ENCODE data around the gene CFAP299.
A peak's percentile ranks its signal among the peaks of the same experiment; 100 is the strongest.

Gene CFAP299

DNA sequence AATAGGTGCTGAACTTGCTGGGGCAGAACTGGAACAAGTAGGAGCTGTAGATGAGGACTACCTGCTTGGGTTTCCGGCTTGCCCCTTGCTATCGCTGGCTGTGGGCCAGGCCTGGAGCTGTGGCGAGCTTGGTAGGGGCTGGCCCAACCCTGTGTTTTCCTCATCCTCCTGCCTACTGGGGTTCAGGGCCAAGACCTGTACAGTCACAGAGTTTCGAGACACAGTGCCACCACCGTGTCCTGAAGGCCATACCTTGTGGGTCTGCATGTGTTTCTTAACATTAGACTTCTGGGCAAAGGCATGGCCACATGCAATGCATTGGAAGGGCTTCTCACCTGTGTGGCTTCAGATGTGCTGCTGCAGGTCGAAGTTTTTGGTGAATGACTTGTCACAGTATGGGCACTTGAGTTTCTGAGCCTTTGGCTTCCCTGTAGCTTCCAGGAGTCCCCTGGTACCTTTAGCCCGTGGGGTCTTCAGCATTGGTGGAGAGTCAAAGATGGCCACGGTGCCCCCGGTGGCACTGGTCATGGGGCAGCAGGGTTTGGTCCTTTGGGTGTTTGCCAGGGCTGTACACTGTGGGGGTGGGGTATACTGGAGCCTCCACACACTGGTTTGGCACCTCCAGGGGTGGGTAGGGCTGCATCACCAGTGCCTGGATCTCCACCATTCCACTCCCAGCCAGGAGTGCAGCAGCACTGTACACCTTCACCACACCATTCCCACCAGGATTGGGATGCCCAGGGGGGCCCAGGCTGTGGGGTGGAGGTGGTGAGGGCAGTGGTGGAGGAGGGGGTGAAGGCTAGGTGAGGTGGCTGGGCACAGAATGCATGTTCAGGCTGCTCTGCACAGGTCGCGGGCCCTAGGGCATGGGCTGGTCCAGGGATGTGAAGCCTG, 52.1 kb downstream of the CFAP299 start:
- no peak for FAIRE-seq
- no peak for DNase-seq (ENCODE audit: insufficient read length, low spot score)
- TF ChIP-seq POLR2A (IDR thresholded peaks at IDR 0.05; ENCODE audit: low read depth, low read length): no peak

DNA sequence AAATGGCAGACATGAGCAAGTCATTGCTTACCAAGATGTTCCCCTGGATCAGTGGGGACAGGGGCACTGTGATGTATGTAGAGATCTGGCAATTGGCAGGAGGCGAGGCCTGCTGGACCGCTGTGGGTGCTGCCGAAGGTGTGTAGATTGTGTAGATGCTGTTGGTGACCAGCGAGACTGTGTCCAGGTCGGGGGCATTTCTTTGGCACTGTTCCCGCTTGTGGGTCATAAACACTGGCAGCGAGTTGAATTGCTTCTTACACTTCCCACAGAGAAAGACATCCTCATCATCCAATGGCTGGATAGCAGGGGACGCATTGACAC, 52.7 kb downstream of the CFAP299 start:
- FAIRE-seq: no peak

DNA sequence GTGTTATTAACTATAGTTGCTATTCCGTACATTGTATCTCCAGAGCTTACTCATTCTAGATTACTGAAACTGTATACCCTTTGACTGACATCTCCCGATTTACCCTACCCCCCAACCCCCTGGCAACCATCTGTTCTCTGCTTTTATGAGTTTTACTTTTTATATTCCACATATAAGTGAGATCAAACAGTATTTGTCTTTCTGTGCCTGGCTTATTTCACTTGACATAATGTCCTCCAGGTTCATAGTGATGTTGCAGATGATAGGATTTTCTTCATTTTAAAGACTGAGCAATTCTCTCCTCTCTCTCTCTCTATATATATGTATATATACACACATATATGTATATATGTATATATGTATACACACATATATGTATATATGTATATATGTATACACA, 54.6 kb downstream of the CFAP299 start:
- DNase-seq (ENCODE audit: insufficient read length, low spot score) (no peak), FAIRE-seq (no peak)
- no peak for TF ChIP-seq POLR2A (IDR thresholded peaks at IDR 0.05; ENCODE audit: low read depth, low read length)

More for the DNA sequence above, 52.7 kb downstream of the CFAP299 start:
- DNase-seq (ENCODE audit: insufficient read length, low spot score): no peak
- TF ChIP-seq POLR2A (IDR thresholded peaks at IDR 0.05; ENCODE audit: low read depth, low read length): no peak

DNA sequence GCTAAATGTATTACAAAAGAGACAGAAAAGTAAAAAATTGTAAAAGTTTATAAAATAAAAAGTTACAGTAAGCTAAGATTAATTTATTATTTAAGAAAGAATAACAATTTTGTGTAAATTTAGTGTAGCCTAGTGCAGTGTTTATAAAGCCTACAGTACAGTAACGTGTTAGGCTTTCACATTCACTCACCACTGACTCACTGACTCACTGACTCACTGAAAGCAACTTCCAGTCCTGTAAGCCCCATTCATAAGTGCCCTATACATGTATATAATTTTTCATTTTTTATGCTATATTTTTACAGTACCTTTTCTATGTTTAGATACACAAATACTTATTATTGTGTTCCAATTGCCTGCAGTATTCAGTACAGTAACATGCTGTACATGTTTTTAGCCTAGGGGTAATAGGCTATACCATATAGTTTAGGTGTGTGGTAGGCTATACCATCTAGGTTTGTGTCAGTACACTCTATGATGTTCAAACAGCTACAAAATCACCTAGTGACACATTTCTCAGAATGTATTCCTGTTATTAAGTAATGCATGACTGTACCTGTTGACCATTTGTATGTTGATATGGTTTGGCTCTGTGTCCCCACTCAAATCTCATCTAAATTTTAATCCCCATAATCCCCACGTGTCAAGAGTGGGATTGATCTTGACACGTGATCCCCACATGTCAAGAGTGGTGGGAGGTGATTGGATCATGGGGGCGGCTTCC, 57.9 kb downstream of the CFAP299 start:
- DNase-seq (ENCODE audit: insufficient read length, low spot score) (no peak), FAIRE-seq (peak; percentile 71)
- no peak for TF ChIP-seq POLR2A (IDR thresholded peaks at IDR 0.05; ENCODE audit: low read depth, low read length)

DNA sequence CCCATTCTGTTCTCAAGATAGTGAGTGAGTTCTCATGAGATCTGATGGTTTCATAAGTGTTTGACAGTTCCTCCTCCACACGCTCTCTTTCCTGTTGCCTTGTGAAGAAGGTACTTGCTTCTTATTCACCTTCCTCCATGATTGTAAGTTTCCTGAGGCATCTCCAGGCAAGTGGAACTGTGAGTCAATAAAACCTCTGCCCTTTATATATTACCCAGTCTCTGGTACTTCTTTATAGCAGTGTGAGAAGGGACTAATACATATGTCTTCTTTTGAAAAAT, 58.4 kb downstream of the CFAP299 start:
- TF ChIP-seq POLR2A (IDR thresholded peaks at IDR 0.05; ENCODE audit: low read depth, low read length): no peak
- FAIRE-seq: no peak
- DNase-seq (ENCODE audit: insufficient read length, low spot score): no peak

DNA sequence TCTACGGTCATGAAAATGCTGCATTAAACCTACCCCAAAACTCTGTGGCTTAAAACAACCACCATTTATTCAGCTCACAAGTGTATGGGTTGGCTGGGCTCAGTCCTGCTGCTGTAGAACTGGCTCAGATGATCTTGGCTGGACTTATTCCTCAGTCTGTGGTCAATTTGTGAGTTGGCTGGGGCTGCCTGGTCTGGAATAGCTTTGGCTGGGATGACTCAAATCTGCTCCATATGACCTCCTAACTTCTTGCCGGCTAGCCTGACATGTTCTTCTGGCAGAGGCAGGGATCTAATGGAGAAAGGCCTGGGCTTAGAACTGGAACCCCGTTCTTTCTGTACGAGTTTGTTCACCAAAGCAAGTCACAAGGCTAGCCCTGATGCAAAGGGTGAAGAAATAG, 71.7 kb downstream of the CFAP299 start:
- peak; percentile 74 for FAIRE-seq
- no peak for DNase-seq (ENCODE audit: insufficient read length, low spot score)
- no peak for TF ChIP-seq POLR2A (IDR thresholded peaks at IDR 0.05; ENCODE audit: low read depth, low read length)

DNA sequence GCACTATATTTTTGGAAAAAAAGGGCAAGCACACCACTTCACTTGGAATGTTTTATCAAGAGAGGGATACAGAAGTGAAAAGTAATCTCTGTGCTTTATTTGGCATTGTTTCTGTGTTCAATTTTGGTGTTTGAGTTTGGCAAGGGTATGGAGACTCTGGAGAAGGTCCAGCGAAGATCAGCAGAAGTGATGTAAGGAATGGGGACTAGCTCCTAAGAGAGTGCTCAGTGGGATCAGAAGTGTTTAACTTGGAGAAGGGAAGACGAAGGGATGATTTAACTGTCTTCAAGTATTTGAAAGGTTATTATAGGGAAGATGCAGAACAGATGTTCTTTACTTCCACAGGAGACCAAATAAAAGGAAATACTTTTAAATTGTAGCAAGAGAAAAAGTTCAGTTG, 74.3 kb downstream of the CFAP299 start:
- FAIRE-seq: no peak
- no peak for DNase-seq (ENCODE audit: insufficient read length, low spot score)
- TF ChIP-seq POLR2A (IDR thresholded peaks at IDR 0.05; ENCODE audit: low read depth, low read length): no peak

DNA sequence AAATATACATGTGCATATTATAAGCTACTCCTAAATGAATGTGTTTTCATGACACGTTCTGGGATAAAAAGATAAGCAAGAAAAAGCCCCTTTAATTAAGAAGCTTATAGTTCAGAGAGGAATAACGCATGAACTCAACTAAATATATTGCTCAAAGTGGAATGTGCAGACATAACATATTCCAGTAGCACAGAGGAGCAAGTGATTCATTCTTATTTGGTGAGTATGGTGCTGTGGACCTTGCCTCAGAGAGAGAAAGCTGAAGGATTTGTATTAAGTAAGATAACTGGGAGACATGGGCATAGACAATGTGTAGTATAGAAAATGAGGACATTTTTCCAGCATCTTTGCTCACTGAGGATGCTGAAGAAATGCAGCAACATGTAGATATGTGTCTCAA, 76.8 kb downstream of the CFAP299 start:
- no peak for TF ChIP-seq POLR2A (IDR thresholded peaks at IDR 0.05; ENCODE audit: low read depth, low read length)
- FAIRE-seq (no peak), DNase-seq (ENCODE audit: insufficient read length, low spot score) (no peak)

DNA sequence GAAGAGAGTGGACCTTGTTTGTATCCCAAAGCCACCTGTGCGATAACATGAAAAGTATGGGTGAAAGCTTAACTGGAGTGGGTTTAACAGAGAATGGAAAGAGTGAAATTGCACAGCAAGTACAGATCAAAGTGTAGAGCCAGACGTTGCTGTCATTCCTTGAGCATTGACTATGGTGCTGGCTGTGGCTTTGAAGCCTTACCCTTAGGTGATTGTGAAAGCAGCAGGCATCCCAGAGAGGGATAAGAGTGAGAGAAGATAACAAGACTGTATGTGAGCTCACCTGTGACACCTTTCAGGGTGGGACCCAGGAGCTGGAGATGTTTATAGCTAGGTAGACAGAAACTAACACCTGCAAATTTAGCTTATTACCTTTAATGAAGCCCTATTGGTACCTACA, 77.6 kb downstream of the CFAP299 start:
- no peak for TF ChIP-seq POLR2A (IDR thresholded peaks at IDR 0.05; ENCODE audit: low read depth, low read length)
- FAIRE-seq (no peak), DNase-seq (ENCODE audit: insufficient read length, low spot score) (no peak)

DNA sequence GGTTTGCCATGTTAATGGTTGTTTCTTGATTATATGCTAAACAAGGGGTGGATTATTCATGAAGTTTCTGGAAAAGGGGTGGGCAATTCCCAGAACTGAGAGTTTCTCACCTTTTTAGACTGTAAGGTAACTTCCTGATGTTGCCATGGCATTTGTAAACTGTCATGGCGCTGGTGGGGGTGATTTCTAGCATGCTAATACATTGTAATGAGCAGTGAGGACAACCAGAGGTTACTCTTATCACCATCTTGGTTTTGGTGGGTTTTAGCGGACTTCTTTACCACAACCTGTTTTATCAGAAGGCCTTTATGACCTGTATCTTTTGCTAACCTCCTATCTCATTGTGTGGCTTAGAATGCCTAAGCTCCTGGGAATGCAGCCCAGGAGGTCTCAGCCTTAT, 81.5 kb downstream of the CFAP299 start:
- FAIRE-seq: no peak
- no peak for DNase-seq (ENCODE audit: insufficient read length, low spot score)
- no peak for TF ChIP-seq POLR2A (IDR thresholded peaks at IDR 0.05; ENCODE audit: low read depth, low read length)

DNA sequence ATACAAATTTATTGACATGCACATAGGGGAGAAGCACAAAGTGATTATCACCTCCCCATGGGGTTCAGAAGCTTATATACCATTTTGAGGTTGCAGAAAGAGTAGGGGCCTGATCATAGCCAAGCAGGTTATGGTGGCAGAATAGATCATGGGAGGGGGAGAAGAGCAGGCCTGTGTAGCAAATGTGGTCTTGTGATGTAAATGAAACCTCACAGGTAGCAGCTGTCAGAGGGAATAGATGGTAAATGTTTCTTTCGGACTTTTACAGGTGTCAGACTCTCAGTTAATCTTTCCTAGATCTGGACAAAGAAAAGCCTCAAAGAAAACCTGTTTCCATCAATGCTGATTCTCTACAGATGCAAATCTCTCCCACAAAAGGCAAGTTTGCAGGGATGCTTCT, 84.4 kb downstream of the CFAP299 start:
- no peak for DNase-seq (ENCODE audit: insufficient read length, low spot score)
- no peak for FAIRE-seq
- no peak for TF ChIP-seq POLR2A (IDR thresholded peaks at IDR 0.05; ENCODE audit: low read depth, low read length)

DNA sequence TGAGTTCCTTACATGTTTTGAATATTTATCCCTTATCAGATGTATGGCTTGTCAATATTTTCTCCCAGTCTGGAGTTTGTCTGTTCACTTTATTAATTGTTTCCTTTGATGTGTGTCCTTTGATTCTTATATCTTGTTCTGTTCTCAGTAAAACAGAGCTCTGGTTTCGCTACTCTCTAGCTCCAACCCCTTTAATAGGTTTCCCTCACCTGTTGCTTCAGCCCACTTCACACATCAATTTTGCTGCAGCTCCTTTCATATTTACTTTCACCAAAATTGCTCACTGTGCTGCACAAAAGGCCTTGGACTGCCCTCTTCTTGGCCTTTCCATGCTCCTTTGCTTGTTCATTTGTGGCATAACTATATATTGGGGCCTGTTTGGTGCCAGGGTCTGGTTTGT, 85.1 kb downstream of the CFAP299 start:
- TF ChIP-seq POLR2A (IDR thresholded peaks at IDR 0.05; ENCODE audit: low read depth, low read length): no peak
- no peak for DNase-seq (ENCODE audit: insufficient read length, low spot score)
- FAIRE-seq: no peak

DNA sequence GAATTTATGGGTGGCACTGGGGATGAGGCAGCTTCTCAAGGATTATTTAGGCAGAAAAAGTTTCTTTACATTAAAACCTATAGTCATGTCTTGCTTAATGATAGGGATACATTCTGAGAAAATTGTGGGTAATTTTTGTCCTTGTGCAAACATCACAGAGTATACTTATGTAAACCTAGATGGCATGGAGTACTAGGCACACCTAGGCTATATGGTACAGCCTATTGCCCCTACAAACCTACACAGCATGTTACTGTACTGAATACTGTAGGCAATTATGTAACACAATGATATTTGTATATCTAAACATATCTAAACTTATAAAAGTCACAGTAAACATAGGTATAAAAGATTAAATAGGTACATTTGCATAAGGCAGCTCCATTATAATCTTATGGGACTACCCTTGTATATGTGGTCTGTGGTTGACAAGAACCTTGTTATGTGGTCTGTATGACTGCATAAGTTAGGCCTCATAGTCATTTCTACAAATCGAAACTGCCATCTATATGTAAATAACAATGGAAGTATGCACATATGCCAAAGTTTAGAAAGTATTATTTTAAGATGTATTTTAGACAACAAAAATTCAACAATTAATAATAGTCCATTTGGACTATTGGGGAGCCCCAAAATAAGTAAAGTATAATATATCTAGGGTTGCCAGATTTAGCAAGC, 87.3 kb downstream of the CFAP299 start:
- DNase-seq (ENCODE audit: insufficient read length, low spot score): no peak
- no peak for TF ChIP-seq POLR2A (IDR thresholded peaks at IDR 0.05; ENCODE audit: low read depth, low read length)
- no peak for FAIRE-seq

DNA sequence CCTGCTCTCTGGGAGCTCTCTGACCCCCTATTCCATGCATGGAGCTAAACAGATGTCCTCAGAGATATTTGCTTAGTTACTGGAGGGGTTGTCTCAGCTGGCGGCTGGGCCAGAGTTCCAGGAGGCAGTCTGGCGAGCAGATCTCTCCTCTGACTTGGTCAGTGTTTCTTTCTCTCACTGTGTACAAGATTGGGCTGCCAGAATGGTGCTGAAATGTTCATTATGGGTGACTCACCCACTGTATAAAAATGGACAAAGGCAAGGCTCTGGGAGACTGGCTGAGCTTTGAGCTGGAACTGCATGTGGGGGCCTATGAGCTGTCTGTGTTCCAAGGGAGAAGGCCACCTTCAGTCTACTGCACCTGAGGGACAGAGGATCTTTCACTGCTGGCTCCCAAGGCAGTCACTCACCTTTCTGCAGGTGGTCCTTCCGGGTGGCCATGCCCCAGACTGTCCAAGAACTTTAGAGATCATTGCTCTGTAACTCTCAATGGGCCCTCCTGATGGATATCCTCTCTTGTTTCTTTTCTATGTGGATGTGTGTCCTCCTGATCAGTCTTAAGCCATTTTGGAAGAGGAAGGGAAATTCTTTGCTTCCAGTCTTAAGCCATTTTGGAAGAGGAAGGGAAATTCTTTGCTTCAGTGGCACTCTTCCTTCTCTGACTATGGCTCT, 88.2 kb downstream of the CFAP299 start:
- DNase-seq (ENCODE audit: insufficient read length, low spot score): no peak
- FAIRE-seq: no peak
- TF ChIP-seq POLR2A (IDR thresholded peaks at IDR 0.05; ENCODE audit: low read depth, low read length): no peak

Data from H54 (cell line).